NCI-H2196 treated with DMSO at 0.1 percent for 48 hours (cell line): ENCODE data around the gene PRRC2B.
"Not testable (repeated sequence)": the region's sequence is repeated elsewhere in the genome, so short reads cannot be mapped to it uniquely, and the experiment has no call there.

Source experiments
- DNase-seq: peaks from one replicate; lab custom pipeline; 2025; ENCODE audit not compliant: unreplicated experiment; lab: John Stamatoyannopoulos, UW

The PRRC2B gene

DNA sequence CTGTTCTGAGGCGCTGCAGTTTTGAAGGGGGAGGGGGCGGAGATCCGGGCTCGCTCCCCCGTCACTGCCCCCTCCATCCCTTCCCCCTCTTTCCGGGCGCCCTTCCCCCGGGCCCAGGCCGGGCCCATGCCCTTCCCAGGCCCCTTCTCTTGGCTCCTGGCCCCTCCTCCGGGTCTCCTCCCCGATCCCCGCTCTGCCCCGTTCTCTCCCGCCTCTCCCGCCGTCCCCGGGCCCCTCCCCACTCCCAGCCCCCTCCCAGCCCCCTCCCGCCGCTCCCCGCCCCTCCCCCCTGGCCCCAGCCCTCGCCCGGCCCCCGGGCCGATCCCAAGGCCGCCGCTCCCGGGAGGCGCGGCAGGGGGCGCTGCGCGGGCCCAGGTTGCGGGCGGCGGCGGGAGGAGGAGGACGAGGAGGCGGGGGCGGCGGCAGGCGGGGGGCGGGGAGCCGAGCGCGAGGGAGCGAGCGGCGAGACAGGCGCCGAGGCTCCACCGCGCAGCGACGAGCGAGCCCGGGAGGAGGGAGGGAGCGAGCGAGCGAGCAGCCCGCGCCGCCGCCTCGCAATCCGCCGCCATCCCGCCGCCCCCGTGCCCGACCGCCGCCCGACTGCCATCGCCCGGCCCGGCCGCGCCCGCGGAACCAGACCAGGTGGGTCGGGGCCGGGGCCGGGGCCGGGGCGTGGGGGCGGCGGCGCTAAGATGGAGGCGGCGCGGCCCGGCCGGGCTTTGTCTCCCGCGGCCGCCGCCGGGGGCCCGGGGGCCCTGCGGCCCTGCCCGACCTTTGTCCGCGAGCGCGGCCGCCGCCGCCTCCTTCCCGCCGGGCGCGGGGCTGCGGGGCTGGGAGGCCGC lies at the start of gene PRRC2B:
TSS of gene PRRC2B (plus strand) at position 465 of the 842 bp plus-strand sequence. CDS start 36,059 bp downstream, outside the sequence.
- DNase-seq: peak; percentile 83

DNA sequence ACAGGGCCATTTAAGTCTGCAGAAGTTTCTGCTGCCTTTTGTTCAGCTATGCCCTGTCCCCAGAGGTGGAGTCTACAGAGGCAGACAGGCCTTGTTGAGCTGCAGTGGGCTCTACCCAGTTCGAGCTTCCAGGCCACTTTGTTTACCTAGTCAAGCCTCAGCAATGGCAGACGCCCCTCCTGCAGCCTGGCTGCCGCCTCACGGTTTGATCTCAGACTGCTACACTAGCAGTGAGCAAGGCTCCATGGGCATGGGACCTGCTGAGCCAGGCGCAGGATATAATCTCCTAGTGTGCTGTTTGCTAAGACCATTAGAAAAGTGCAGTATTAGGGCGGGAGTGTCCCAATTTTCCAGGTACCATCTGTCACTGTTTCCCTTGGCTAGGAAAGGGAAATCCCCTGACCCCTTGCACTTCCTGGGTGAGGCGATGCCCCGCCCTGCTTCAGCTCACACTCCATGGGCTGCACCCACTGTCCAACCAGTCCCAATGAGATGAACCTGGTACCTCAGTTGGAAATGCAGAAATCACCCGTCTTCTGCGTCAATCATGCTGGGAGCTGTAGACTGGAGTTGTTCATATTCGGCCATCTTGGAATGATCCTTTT lies 48.9 kb upstream of the PRRC2B start:
- not testable (repeated sequence) for DNase-seq

- DNase-seq: no peak
Observed at GRCh38 chr9:131346559-131346958, 47.3 kb upstream of the PRRC2B start.

DNA sequence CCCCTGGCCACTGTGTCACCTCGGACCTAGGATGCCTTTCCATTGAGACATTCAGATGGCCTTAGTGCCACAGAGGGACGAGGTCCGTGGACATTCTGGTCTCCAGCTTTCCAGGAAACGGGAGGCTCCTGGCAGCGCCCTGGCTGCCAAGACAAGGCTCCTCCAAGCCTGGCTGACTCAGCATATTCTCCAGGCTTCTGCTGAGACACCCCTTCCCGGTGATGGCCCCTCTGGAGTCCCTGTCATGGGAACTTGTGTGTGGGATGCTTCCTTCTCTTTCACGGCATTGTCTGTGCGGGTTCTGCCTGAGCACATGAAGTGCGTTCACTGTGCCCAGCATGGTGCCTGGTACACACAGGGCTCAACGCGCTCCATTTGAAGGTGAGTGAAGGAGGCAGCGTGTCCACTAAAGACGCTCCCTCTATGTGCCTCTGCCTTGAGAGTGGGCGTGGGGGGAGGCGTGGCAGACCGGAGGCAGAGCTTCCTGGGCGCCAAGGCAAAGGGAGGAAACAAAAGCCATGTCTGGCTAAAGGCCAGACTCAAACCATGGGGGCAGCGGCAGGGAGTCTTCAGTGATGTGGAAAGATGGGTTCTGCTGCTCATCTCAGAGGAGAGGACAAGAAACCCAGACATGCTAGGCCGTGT lies 46.4 kb upstream of the PRRC2B start:
- DNase-seq: no peak

GRCh38 chr9:131348631-131349521 lies 45.0 kb upstream of the PRRC2B start:
- DNase-seq: no peak

- DNase-seq: no peak
Observed at GRCh38 chr9:131349522-131349880, 44.4 kb upstream of the PRRC2B start.

- peak; percentile 90 for DNase-seq
Observed at GRCh38 chr9:131349881-131350563, 43.9 kb upstream of the PRRC2B start.

DNA sequence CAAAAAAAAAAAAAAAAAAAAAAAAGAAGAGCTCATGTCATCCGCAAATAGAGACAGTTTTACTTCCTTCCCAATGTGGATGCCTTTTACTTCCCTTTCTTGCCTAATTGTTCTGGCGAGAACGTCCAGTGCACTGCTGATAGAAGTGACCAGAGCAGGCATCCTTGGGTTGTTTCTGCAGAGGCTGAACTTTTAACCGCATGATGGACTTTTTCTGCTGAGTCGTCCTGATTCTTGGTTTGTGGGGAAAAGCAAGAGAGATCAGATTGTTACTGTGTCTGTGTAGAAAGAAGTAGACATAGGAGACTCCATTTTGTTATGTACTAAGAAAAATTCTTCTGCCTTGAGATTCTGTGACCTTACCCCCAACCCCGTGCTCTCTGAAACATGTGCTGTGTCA lies 37.4 kb upstream of the PRRC2B start:
- DNase-seq: not testable (repeated sequence)

DNA sequence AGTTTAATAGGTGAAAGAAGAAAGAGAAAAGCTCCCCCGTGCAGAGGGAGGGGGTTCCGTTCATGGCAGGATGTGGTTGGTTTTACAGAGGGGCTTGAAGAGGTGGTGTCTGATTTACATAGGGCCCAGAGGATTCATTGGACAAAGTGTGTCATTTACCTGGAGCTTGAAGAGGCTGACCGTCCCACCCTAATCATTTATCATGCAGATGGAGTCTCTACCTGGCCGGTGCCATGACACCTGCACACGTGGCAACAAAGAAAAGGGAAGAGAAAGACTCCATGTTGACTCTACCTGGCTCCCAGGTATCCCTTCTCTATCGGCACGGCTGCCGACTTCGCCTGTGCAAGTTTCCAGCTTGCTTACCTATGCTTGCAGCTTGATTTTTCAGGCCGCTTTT lies 35.3 kb upstream of the PRRC2B start:
- no peak for DNase-seq

DNA sequence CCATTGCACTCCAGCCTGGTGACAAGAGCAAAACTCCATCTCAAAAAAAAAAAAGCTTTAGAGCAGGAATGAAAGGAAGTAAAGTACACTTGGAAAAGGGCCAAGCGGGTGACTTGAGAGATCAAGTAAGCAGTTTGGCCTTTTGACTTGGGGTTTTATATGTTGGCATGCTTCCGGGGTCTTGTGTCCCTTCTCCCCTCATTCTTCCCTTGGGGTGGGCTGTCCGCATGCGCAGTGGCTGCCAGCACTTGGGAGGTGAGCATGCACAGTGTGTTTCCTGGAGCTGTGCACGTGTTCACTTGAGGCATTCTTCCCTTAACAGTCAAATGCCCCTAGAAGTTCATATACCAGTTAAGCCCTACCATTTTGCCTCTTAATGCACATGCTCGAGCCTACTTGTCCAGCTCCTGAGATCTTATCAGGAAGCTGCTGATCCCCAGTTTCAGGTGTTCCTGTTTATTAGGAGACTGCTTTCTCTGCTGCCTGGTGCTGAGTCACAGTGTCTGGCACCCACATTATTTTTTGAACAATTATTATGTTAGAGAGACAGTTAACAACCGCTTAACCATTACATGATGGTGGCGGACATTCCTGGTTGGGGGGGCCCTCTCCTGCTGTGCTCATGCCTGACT lies 32.6 kb upstream of the PRRC2B start:
- DNase-seq: no peak

GRCh38 chr9:131365546-131365945 lies 28.3 kb upstream of the PRRC2B start:
- no peak for DNase-seq

GRCh38 chr9:131366761-131367401 lies 27.0 kb upstream of the PRRC2B start:
- no peak for DNase-seq

DNA sequence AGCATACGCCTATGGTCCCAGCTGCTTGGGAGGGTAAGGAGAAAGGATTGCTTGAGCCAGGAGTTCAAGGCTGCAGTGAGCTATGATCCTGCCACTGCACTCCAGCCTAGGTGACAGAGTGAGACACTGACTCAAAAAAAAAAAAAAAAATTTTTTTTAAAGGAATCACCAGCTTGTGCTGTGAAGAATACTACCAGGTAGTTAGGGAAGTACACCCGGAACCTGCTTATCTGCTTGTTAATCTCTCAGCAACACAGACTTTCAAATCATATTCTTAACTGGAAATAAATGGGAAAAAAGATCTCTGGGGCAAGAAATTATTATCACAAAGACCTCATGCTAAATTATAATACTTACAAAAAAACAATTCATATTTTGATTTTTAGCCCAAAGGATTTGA lies 26.4 kb upstream of the PRRC2B start:
- no peak for DNase-seq

GRCh38 chr9:131370638-131371037 lies 23.2 kb upstream of the PRRC2B start:
- no peak for DNase-seq

DNA sequence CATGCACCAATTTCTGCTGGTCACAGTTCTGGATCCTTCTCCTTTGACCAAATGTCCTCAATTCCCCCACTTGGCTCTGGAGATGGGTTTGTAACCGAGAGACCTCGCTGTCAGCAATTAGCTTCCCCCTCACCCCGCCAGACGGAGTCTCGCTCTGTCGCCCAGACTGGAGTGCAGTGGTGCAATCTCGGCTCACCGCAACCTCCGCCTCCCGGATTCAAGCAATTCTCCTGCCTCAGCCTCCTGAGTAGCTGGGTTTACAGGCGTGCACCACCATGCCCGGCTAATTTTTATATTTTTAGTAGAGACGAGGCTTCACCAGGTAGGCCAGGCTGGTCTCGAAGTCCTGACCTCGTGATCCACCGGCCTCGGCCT lies 21.3 kb upstream of the PRRC2B start:
- not testable (repeated sequence) for DNase-seq

- DNase-seq: not testable (repeated sequence)
Observed at GRCh38 chr9:131374638-131375037, 19.2 kb upstream of the PRRC2B start.

DNA sequence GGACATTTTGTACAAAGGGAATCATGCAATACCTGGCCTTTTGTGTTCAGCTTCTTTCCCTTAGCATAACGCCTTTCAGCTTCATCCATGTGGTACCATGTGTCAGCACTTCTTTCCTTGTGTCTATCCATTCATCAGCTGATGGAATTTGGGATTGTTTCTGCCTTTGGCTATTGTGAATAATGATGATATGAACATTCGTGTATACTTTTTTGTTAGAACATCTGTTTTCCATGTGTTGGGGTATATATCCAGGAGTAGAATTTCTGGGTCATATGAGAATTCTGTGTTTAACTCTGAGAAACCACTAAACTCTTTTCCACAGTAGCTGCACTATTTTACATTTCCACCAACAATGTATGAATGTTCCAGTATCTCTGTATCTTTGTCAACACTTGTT lies 14.8 kb upstream of the PRRC2B start:
- DNase-seq: no peak

- DNase-seq: peak; percentile 62
Observed at GRCh38 chr9:131382850-131383729, 10.8 kb upstream of the PRRC2B start.

- no peak for DNase-seq
Observed at GRCh38 chr9:131385296-131385695, 8.6 kb upstream of the PRRC2B start.
